ENCODE measurements around the gene RPN1. TPM values are rescaled to one million over a fixed set of nuclear protein-coding genes. Genes with fewer than 3 reads are reported as not detected.

The RPN1 gene
- total RNA-seq, 1 donor = 661 TPM

DNA sequence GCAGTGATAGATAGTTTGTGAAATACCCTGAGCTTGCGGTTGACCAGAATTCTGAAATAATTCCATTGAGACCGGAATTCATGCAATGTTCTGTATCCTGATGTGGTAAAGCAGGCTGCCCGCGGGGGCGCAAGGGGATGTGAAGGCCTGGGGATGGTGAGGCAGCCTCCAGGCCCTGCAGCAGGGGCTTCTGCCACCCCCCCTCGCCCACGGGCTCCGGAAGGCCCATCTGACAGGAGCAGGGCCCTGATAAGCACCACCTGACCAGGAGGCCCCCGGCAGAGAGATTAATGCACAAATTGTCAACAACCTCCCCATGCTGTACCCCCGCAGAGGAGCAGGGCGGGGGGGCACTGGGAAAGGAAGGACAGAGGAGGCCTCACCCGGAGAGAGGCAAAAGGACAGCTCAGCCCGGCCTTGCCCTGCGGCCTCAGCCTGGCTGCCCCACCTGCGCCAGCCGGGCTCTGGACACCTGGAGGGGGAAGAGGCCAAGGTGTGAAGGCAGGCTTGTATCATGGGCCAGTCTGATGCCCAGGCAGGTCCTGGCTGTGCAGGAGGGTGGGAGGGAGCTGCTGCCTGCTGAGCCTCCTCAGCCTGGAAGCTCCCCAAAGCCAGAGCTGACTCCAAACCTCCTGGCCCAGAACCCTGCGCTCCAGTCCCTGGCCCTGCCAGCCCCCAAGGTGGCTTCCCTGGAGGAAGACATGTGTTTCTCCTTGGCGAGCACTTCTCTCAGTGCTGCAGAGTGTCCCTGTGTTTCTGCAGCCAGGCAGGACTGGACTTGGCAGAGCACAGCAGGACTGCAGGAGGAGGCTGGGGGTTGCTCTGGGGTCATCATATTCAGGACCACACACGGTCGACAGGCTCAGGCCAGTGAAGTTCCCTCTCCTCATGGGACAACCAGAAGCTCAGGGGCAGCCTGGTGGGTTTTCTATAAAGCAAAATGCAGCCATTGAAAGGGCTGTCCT, 46.5 kb downstream of the RPN1 start:
- no peak overlapping the region for H3K4me3 ChIP-seq (ENCODE audit: low read depth, low read length)
- no peak for DNase-seq (ENCODE audit: low read depth)
- TF ChIP-seq, protein P1, sequence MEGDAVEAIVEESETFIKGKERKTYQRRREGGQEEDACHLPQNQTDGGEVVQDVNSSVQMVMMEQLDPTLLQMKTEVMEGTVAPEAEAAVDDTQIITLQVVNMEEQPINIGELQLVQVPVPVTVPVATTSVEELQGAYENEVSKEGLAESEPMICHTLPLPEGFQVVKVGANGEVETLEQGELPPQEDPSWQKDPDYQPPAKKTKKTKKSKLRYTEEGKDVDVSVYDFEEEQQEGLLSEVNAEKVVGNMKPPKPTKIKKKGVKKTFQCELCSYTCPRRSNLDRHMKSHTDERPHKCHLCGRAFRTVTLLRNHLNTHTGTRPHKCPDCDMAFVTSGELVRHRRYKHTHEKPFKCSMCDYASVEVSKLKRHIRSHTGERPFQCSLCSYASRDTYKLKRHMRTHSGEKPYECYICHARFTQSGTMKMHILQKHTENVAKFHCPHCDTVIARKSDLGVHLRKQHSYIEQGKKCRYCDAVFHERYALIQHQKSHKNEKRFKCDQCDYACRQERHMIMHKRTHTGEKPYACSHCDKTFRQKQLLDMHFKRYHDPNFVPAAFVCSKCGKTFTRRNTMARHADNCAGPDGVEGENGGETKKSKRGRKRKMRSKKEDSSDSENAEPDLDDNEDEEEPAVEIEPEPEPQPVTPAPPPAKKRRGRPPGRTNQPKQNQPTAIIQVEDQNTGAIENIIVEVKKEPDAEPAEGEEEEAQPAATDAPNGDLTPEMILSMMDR (IDR thresholded peaks at IDR 0.05; ENCODE audit: insufficient read depth, low read depth, low read length) = no peak

DNA sequence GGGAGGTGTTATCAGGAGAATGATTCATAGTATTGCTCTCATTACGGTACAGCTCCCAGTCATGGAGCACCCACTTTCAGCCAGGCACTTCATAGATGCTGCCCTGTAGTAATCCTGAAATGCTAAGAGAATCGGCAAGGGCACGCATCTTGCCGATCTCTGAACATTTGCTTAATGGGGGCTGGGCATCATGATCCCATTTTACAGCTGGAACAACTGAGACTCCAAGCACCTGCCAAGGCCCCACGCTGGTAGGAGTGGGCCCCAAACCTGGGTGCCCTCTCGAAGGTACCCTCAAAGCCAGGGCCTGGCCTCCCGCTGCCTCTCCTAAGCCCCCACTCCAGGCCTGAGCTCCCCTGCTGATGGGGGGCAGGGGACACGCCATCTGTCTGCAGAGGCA, 47.3 kb downstream of the RPN1 start:
- TF ChIP-seq, protein P1 (IDR thresholded peaks at IDR 0.05; ENCODE audit: insufficient read depth, low read depth, low read length) = no peak
- no peak overlapping the region for H3K4me3 ChIP-seq (ENCODE audit: low read depth, low read length)
- no peak for DNase-seq (ENCODE audit: low read depth)

DNA sequence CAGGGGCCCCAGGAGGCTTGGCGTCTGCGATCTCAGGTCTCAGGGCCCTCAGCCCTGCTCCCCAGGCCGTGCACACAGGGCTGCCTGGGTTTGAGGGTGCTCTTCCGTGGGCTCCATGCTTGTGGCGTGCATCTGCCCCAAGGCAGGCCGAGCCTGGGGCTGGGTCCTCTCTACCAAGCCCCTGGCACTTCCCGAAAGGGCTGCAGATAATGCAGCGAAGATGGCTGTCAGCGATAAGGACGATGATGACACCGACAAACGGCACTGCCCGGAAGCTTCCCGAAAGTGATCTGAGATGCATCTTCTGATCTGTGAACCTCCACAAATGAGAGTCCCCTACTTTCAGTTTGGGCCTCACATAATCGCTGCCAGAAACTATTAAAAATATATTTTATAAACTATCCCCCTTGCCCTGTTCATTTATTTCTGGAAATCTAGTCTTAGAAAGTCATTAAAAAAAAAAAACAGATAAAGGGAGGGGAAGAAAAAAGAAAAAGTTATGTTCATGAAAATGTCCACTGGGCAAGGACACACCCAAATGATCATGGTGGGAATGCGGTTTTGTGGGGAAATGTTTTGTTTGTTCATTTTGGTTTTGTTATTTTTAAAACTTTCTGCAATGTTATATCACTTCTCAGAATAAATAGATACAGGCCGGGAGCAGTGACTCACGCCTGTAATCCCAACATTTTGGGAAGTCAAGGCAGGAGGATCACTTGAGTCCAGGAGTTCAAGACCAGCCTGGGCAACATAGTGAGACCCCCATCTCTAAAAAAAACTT, 51.5 kb downstream of the RPN1 start:
- TF ChIP-seq, protein P1 (IDR thresholded peaks at IDR 0.05; ENCODE audit: insufficient read depth, low read depth, low read length) = no peak
- H3K4me3 ChIP-seq (ENCODE audit: low read depth, low read length) = no peak overlapping the region
- peak; percentile 28 for DNase-seq (ENCODE audit: low read depth)

DNA sequence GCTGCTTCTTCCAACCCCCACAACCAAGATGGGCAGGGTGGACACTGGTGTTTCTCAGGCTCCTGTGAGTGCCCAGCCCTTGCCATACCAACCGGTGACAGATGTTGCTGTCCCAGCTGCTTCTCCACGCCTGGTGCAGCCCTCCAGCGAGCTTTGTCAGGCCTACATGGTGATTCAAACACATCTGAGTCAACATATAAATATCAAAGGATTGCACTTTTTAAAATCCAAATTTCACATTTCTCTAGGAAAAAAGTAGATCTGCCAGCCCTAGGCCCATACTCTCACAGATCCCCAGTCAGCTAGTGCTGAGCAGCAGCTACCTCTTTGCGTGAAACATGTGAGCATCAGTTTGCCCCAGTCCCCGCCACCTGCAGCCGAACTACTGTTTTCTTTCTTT, 52.7 kb downstream of the RPN1 start:
- no peak overlapping the region for H3K4me3 ChIP-seq (ENCODE audit: low read depth, low read length)
- TF ChIP-seq, protein P1 (IDR thresholded peaks at IDR 0.05; ENCODE audit: insufficient read depth, low read depth, low read length) = no peak
- no peak for DNase-seq (ENCODE audit: low read depth)

DNA sequence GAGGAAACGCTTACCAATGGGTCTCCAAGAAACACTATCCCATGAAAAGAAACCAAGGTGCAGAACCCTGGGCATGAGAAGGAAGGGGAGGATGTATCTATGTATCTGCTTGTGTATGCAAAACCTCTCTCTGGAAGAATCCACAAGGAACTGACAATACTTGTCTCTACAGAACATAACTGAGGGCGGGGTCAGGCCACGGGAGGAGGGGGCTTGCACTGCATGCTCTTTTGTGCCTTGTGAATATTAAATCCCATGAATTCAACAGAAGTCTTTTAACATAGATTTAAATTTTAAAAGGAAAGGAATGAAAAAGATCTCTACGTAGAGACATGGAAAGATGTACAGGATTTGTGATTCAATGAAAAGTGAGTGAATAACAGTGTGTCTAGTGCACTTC, 57.8 kb downstream of the RPN1 start:
- TF ChIP-seq, protein P1 (IDR thresholded peaks at IDR 0.05; ENCODE audit: insufficient read depth, low read depth, low read length) = no peak
- no peak for DNase-seq (ENCODE audit: low read depth)
- H3K4me3 ChIP-seq (ENCODE audit: low read depth, low read length) = no peak overlapping the region

DNA sequence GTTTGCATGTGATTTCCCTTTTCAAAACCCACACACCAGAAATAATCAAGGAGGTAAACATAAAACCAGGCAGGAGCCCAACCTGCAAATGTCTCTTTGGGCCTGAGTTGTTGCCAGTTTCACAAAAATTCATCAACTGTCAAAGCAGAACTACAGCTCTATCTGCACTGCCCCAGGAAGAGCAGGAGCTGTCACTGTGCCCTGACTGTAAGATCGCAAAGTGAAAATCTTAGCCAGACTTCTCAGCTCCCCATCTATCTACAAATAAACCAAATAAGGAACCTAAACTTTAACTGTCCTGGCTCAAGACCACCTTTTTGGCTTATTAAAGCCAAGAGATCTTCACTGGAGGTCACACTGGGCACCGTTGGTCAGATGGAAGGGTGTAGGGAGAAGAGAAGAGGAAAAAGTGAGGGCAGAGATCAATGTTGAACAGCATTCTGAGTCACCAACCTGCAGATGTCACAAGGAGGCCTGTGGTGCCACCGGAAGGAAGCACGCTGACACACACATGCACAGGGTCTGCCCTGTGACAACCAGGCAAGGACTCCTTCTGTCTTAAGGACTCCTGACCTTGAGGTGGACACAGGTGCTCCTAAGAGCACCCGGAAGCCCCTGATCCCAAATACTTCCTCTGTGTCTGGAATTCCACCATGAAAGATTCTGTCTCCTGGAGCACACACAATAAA, 58.7 kb downstream of the RPN1 start:
- no peak overlapping the region for H3K4me3 ChIP-seq (ENCODE audit: low read depth, low read length)
- no peak for DNase-seq (ENCODE audit: low read depth)

More for the DNA sequence above, 58.7 kb downstream of the RPN1 start:
- TF ChIP-seq, protein P1 (IDR thresholded peaks at IDR 0.05; ENCODE audit: insufficient read depth, low read depth, low read length) = no peak
